NCI-H446 (cell line): ENCODE results near the gene RAB30.
A peak's percentile ranks its signal among the peaks of the same experiment; 100 is the strongest.
"Not testable (repeated sequence)": the region's sequence is repeated elsewhere in the genome, so short reads cannot be mapped to it uniquely, and the experiment has no call there.

ENCODE experiments used
- DNase-seq, 2 experiments: peaks; one replicate each; lab custom pipeline; 2025; lab: John Stamatoyannopoulos, UW

Gene RAB30

GRCh38 chr11:83009999-83010398, 61.7 kb downstream of the RAB30 start:
- no peak for DNase-seq

GRCh38 chr11:83009136-83009535, 62.6 kb downstream of the RAB30 start:
- not testable (repeated sequence) for DNase-seq

DNA sequence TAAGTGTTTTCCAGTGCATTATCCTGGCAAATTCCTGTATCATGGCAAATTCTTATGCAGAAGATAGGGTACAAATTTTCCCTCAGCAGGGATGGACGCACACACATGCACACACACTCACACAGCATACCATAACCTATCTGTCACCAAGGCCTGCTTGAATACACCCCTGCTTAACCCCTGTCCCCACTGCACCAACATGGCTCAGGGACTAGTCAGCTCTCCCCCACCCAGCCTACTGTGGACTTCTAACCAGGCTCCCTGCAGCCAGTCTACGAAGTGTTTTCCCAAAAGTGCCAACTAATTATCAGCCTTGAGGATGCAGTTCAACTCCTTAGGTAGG, 63.1 kb downstream of the RAB30 start:
- no peak for DNase-seq

- DNase-seq, result no peak
These were observed 63.7 kb downstream of the RAB30 start for GRCh38 chr11:83007909-83008580.

- no peak for DNase-seq
These were observed 64.2 kb downstream of the RAB30 start for GRCh38 chr11:83007477-83007876.

- peak in 1 of 2 experiments; percentile 42 for DNase-seq
These were observed 64.8 kb downstream of the RAB30 start for GRCh38 chr11:83006877-83007330.

DNA sequence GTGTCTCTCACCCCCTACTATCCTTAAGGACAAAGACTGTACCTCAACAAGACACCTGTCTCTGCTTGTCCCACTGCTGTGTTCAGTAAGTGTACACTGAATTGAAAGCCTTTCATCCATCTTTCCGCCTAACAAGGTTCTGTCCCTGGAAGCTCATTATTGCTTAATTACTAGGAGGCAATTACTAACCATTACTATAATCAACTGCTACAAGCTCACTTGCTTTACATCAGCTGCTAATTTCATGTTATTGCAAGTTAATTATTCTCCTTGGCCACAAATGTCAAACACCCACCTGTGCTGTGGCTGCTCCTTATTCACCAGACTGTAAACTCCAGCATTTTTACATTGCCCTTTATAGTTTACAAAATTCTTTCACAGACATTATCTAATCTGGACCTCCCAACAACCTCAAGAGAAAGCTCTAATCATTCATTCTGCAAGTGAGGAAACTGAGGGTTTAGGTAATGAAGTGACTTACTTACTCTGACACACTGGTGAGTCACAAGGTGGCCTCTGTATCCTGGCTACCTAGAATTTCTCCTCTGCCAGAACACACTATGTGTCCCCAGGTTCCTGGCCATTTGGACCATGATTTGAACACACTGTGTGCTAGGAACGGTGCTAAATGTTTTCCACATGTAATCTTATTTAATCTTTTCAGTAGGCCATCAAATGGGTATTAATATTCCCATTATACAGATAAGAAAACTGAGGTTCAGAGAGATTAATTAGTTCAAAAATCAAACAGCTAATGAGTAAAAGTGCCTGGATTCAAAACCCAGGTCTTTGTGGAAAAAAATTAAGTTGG, 66.7 kb downstream of the RAB30 start:
- DNase-seq, result no peak

DNA sequence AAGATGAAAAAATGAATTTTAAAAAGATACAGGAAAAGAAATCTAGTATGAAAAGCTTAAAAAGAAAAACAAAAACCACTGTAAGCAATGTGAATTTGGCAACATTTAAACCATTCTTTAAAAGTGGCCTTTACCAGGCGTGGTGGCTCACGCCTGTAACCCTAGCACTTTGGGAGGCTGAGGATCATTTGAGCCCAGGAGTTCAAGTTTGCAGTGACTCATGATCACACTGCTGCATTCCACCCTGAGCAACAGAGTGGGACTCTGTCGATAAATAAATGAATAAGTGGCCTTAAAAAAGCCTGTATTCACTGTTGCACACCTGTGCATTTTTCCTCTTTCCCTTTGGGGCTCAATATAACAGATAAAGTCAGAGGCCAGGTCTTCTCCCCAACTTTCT, 69.2 kb downstream of the RAB30 start:
- DNase-seq, result no peak

- DNase-seq, result no peak
These were observed 69.6 kb downstream of the RAB30 start for GRCh38 chr11:83002053-83002452.

DNA sequence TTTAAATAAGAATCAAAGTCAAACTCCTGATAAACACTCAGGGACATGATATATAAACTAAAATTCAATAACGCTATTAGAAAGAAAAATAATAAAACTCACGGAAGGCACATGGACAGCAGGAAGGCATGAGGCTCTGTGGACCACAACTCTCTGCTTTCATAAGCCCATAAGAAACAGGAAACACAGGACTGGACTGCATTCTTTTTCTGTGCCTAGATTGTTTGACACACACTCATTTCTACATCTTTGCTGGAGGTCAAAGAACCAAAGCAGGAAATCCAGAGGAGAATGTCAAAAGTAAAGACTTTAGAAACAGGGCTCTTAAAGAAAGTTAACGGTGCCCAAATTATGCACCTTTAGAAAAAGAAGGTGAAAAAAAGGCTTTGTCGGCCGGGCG, 71.3 kb downstream of the RAB30 start:
- DNase-seq, result no peak

GRCh38 chr11:82999232-82999631, 72.5 kb downstream of the RAB30 start:
- DNase-seq, result no peak

DNA sequence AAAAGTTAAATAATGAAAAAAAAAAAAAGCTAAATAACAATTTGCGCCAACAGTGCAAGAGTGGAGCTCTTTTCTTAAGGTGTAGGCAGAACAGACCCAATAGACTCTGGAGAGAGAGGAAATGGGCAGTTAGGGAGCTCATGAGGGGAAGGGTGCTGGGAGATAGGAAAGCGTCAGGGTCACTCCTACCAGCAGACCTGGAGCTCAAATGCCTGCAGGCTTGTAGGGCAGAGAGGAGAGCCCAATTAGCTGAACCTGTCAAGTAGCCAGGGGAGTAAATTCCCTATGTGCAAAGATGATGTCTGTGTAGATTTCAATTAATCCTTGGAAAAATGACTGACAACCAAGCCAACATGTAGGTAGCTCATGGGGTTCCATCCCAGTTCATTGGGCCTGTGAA, 73.0 kb downstream of the RAB30 start:
- no peak for DNase-seq

GRCh38 chr11:82996966-82997606, 74.6 kb downstream of the RAB30 start:
- no peak for DNase-seq

- DNase-seq, result no peak
These were observed 75.8 kb downstream of the RAB30 start for GRCh38 chr11:82995754-82996398.

- DNase-seq, result no peak
These were observed 76.5 kb downstream of the RAB30 start for GRCh38 chr11:82995235-82995634.

- no peak for DNase-seq
These were observed 77.0 kb downstream of the RAB30 start for GRCh38 chr11:82994604-82995230.

DNA sequence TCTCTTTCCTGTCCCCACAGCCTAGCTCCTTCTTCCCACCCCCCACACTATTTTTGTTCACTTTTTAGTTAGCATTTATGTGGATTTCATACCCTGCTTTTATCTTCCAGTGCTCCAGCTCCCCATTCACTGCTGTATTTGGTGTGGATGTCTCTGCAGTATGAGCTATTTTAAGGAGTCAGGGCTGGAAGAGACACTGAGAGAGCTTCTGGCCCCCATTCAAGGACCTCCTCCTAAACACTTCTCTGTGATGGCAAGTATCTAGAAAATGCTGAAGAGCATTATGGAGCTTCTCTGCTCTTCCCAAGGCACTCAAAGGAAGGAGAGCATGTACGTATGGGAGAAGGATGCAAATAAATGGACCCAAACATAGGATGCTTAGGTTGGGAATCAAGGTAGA, 79.5 kb downstream of the RAB30 start:
- DNase-seq, result no peak

- DNase-seq, result no peak
These were observed 81.9 kb downstream of the RAB30 start for GRCh38 chr11:82989628-82990404.

GRCh38 chr11:82988936-82989627, 82.6 kb downstream of the RAB30 start:
- no peak for DNase-seq

DNA sequence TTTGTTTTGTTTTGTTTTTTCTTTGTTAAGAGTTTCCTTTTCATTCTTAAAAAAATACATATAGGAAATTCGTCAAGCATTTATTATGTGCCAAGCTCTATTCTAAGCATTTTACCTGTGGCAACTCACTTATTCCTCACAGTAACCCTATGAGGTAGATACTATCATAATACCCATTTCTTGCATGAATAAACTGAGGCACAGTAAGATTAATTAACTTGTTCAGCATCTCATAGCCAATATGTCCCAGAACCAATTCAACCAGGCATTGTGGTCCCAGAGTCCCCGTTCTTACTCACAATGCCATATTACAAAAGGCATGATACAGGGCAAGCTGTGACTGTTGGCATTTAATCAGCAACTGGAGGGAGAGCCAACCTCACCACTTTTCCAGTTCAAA, 83.7 kb downstream of the RAB30 start:
- no peak for DNase-seq

DNA sequence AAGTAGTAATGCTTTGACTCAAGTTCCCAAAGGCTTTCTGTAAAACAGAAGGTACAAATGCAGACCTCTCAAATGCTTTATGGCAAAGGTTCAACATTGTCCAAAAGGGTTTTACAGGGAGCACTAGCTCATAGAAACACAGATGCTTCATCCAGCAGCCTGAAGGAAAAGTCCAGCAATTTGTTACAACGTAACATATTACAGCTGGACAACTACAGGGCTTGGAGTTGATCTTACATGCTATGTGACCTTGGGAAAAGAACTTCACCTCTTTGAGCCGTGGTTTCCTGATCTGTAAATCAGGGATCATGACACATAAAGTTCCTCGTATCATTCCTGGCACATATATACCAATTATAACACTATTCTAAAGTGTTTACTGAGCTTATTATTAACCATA, 85.3 kb downstream of the RAB30 start:
- no peak for DNase-seq
